Measurements from ENCODE around the gene BMS1.
"Not testable (repeated sequence)": the region's sequence is repeated elsewhere in the genome, so short reads cannot be mapped to it uniquely, and the experiment has no call there.

BMS1 gene

DNA sequence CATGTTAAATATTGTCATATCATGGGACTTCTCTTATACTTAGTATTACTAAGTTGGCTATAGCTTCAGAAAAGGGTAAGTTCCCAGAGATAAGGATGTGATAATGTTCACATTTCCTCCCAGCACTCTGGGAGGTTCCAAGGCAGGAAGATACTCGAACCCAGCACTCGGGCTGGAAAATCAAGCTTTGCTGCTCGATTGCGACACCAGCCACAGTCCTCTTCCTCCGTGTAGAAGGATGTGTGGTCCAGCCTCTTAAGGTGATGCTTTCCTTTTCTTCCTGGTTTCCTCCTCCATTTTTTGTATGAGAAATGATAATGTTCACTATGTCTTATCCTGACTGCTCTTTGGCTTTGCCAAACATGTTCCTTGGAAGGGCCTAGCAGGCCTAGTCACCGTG lies 3.2 kb downstream of the BMS1 start:
- DNase-seq (ENCODE audit: low spot score) = no peak

DNA sequence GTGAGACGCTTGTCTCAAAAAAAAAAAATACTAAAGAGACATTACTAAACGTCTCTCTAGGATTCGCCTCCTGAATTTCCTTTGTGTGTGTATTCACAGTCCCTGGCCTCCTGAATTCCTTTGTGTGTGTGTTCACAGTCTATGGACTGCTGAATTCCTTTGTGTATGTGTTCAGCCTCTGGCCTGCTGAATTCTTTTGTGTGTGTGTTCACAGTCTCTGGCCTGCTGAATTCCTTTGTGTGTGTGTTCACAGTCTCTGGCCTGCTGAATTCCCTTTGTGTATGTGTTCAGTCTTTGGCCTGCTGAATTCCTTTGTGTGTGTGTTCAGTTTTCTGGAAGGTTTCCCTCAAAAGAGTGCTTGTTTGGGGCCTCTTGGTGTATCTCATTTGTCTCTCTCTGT lies 8.2 kb downstream of the BMS1 start:
- no peak for DNase-seq (ENCODE audit: low spot score)

DNA sequence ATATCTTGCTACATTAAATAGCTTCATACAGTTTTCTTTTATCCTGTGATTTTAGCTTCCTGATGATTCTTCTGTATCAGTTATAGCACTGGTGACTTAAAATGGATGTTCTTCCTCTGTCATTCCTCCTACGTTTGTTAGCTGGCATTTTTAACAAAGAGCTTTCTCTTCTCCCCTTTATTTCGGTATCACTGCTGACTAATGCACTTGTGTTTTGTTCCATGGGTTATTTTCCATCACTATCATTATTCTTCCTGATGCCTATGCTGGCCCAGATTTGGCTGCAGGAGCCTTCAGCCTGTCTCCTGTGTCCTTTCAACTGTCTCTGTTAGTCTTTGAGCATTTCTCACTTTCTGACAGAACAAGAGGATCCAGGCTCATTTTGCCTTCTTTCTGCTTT lies 13.1 kb downstream of the BMS1 start:
- DNase-seq (ENCODE audit: low spot score) = no peak

DNA sequence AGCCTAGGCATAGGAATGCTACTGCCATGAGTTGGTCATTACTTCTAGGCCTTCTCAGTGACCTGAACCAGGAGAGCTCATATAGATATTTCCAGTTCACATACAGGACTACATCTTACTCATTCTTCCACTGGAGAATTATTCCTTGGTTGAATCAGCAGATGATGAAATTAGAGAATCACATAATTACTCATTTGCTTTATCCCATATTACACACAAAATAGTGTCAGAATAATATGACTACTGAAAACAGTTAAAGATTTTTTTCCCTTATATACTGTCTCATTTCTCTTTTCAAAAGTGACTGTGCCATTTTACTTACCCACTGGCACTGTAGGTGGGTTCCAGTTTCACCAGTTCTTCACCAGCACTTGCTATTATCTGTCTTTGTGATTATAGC lies 18.5 kb downstream of the BMS1 start:
- DNase-seq (ENCODE audit: low spot score) = no peak

DNA sequence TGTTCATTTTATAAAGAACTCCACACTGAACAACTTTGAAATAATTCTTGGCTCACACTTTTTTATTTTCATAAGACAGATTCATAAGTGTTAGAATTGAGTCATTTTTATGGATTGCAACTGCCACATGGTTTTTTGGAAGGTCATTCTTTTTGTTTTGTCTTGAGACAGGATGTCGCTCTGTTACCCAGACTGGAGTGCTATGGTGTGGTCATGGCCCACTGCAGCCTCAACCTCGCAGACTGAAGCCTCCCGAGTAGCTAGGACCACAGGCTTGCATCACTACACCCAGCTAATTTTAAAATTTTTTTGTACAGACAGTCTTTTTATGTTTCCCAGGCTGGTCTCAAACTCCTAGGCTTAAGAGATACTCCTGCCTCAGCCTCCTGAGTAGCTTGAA lies 20.3 kb downstream of the BMS1 start:
- DNase-seq (ENCODE audit: low spot score) = no peak

DNA sequence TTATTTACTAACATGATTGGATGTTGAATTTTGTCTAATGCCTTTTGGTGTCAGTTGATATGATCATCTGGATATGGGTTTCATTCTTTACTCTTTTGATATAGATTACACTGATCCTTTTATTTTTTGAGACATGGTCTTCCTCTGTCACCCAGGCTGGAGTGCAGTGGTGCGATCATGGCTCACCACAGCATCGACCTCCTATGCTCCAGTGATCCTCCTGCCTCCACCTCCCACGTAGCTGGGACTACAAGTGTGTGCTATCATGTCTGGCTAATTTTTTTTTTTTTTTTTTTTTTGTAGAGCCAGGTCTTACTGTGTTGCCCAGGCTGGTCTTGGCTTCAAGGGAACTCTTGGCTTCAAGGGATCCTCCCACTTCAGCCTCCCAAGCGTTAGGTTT lies 27.1 kb downstream of the BMS1 start:
- DNase-seq (ENCODE audit: low spot score) = no peak

DNA sequence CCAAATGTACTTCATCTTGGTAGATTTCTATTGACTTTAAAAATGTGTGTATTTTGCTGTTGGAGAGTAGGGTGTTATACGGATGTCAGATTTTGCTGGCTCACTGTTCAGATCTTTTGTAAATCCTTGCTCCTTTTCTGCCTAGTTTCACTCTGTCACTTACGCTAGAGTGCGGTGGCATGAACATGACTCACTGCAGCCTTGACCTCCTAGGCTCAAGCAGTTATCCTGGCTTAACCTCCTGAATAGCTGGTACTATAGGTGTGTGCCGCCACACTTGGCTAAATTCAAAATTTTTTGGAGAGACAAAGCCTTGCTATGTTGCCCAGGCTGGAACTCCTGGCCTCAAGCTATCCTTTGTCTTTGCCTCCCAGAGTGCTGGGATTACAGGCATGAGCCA lies 29.4 kb downstream of the BMS1 start:
- no peak for DNase-seq (ENCODE audit: low spot score)

DNA sequence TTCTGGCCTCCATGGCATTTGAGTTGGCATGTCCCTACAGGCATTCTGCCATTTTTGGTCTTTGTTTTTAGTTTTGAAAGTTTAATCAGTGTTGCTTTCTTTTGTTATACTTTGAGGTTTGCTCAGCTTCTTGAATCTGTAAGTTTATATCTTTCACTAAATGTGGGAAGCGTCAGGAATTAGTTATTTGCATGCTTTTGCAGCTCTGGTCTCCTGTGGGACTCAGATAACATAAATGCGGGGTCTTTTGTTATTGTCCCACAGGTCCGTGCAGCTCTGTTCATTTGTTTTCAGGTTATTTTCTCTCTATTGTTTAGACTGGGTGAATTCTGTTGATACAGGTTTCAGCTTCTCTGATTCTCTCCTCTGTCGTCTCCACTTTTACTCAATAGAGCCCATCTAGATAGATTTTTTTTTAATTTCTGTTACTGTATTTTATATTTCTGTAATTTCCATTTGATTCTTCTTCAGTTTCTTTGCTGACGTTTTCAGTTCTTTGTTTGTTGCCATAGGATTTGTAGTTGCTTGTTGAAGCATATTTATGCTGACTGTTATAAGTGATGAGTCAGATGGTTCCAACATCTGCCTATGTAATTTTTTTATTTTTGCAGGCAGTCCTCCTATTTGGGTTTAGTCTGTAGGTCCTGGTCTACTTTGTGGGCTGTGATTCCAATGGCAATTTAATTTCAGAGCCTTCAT lies 31.5 kb downstream of the BMS1 start:
- DNase-seq (ENCODE audit: low spot score) = not testable (repeated sequence)

DNA sequence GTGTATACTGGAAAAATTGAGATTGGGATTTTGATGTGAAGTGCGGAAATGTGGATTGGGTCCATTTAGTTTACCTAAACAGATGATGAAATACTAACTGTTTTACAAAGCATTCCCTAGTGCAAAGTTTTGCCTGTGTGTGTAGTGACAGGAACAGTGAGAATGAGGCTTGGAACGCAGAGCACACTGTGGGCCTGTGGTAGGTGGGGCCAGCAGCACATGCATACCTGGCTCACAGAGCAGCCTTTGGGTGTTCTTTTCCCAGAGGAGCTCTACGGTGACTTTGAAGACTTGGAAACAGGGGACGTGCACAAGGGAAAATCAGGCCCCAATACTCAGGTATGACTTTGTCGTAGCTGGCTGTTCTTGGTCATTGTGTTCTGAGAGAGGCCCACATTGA lies 33.7 kb downstream of the BMS1 start:
- DNase-seq (ENCODE audit: low spot score) = not testable (repeated sequence)

DNA sequence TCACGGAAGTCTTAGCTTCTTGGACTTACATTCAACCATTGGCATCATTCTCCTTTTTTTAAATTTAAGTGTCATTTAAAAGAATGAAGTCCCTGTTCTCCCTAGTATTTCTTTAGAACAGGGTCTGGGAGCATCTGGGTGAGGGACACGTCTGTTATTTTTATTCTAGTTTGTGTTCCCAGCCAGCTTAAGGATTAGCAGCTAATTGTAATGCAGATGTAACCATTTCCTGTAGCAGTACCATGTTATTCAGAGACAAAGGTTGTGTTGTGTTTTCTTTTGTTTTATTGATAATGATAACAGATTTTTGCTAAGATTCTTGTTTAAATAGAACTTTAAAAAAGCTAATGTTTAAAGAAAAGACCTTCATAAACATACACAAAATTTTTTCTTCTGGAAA lies 34.3 kb downstream of the BMS1 start:
- no peak for DNase-seq (ENCODE audit: low spot score)

DNA sequence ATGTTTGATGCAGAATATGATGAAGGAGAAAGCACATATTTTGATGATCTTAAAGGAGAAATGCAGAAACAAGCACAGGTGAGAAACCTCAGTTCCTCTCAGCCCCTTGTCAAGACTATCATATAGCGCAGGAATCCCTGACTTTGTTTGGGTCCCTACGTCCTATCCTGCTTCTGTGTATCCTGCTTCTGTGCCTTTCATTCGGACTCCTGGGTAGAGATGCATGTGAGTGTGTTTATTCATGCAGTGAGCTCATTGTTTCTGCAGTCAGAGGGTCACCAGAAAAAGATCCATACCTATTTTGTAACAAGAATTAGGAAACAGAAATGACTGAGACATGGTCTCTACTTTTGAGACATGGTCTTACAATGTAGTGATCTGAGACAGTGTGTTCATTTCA lies 34.8 kb downstream of the BMS1 start:
- not testable (repeated sequence) for DNase-seq (ENCODE audit: low spot score)

DNA sequence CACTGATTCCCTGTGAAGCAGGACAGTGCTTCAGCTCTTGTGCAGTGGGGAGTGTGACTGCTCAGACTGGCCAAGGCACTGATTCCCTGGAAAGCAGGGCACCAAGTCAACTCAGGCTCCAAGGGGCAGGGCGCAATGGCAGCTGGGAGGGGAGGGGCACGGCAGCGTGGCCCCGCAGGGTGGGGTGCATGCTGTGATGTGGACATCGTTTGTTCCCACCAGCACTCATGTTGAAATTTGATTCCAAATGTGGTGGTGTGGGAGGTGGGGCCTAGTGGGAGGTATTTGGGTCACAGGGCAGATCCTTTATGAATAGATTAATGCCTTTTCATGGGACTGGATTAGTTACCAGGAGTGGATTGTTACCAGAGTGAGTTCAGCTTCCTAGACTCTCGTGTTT lies 44.2 kb downstream of the BMS1 start:
- not testable (repeated sequence) for DNase-seq (ENCODE audit: low spot score)

DNA sequence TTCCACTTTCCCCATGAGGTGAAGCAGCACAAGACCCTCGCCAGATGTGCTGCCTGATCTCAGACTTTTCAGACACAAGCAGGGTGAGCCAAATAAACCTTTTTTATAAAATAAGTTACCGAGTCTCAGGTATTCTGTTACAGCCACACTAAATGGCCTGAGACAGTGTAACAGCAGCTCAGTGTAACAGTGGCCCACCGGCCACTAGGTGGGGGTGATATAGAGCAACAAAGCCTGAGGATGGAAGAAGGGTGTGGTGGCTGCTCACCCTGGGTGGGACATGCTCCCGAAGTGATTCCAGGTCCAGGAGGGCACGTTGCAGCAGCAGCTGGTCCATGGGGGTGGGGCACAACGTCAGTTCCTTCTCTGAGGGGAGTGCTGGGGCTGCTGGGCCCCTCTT lies 44.6 kb downstream of the BMS1 start:
- no peak for DNase-seq (ENCODE audit: low spot score)

DNA sequence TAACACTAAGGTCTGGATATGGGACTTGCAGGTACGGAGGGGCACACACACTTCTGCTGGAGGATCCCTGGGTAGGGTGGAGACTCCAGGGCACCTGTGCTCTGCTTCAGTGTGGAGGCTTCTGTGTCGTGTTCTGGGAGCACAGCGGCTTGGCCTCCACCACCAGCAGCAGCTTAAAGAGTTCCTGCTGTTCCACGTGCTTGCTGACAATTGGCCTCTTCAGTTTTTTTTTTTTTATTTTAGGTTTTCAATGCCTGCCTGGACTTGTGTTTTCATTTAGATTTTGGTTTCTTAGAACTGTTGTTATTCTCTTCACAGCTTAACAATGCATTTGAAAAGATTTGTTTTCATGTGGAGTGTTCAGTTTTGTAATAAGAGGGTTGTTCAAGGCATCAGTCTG lies 45.8 kb downstream of the BMS1 start:
- DNase-seq (ENCODE audit: low spot score) = not testable (repeated sequence)

DNA sequence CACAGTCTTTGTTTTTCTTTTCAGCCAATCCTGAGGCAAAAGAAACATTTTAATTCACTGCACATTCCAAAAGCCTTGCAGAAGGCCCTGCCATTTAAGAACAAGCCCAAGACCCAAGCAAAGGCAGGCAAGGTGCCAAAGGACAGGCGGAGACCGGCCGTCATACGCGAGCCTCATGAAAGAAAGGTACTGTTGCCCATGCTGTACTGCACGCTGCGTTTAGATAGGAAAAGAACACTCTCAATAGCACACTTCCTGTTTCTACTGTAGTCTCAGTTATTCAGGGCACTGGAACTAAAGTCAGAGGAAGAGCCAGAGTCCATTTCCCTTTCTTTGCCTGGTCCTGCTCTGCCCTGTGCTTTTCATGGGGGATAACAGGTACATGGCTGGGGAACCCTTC lies 47.6 kb downstream of the BMS1 start:
- no peak for DNase-seq (ENCODE audit: low spot score)

DNA sequence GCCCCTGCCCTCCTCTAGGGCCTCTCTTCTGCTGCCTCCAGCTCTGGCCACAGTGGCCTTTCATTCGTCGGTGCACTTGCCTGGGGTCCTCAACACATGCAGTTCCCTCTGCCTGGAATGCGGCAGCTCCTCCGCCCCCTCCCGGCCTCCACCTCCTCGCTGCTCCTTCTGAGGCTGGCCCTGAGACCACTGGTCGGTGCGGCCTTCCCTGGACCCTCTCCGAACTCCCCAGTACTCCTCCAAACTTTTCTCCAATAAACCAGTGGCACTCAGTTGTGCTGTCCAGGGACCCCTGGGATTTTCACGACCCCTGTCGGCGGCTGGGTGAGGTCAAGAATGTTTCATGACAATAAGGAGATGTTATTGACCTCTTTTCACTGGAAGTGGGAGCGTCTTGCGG lies 53.5 kb downstream of the BMS1 start:
- DNase-seq (ENCODE audit: low spot score) = no peak

DNA sequence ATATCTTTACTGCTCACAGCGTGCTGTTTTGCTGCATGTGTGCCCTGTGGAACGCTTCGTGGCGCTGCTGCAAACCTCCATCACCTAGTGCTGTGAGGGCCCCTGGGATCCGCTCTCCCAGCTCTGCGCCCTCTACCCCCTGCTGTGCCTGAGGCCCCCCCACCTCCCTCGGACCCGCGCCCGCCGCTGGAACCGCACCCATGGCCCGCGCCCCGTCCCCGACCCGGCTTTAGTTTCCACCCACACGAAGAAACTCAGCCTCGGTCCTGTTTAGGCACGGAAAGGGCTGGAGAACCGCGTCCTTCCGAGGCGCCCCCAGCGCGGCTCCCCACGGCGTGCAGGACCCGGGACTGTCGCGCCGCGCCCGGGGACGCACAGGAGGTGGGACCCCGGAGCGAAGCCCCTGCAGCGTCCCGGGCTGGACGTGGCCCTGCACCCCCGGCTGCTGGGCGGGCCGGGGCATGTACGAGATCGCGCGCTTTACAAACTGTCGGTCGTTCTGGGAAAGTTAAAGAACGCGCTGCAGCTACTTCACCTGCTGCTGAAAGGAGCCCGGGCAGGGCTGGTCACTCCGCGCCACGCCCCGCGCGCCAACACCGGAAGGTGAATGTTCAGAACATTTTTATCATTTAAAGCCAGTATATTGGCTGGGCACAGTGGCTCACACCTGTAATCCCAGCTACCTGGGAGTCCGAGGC lies 54.3 kb downstream of the BMS1 start:
- no peak for DNase-seq (ENCODE audit: low spot score)

DNA sequence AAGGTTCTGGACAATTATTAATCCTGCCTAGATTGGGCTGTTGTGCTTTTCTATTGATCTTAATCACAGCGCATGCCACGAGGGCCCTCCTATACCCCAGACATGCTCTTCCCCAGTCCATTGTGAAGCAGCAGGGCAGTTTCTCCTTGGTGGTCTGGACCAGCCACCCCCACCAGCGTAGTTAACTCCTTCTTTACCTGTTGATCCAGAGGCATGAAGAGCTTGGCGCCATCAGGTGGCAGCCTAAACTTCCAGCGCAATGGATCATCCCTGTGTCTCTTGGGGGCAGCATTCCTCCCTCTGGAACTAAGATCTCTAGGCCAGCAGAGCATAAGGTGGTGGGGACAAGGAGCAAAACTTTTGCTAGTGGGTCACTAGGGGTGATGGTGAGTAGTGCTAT lies 62.2 kb downstream of the BMS1 start:
- not testable (repeated sequence) for DNase-seq (ENCODE audit: low spot score)

DNA sequence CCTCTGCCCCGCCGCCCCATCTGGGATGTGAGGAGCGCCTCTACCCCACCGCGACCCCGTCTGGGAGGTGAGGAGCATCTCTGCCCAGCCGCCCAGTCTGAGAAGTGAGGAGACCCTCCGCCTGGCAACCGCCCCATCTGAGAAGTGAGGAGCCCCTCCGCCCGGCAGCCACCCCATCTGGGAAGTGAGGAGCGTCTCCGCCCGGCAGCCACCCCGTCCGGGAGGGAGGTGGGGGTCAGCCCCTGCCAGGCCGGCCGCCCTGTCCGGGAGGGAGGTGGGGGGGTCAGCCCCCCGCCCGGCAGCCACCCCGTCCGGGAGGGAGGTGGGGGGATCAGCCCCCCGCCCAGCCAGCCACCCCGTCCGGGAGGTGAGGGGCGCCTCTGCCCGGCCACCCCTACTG lies 64.7 kb downstream of the BMS1 start:
- not testable (repeated sequence) for DNase-seq (ENCODE audit: low spot score)

DNA sequence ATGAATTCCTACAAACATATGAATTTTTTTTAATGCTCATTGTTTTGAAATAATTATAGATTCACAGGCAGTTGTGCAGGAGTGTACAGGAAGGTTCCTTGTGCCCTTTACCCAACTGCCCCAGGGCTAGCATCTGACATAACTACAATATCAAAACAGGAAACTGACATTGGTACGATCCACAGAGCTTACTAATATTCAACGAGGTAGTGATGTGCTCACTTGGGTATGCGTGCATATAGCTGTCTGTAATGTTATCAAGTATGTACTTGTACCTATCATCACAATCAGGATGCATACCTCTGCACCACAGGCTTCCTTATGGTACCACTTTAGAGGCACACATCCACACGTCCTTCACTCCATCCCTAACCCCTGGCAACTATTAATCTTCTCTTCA lies 68.3 kb downstream of the BMS1 start:
- DNase-seq (ENCODE audit: low spot score) = no peak

DNA sequence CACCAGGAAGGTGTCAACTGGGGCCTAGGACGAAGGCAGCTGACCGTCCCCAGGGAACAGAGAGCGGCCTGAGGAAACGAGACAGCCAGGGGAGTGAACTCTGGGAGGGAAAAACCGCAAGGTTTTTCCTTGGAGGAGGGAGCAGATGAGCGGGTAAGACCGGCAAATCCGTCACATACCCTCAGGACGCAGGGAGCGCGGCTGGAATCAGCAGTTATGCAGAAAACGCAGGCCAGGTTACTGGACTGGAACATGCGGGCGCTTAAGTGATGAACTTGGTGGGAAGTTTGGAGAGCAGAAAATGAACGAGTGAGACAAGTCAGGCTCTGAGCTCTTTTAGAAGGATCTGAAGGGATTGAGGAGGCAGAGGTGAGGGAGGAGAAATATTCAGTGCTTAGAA lies 76.7 kb downstream of the BMS1 start:
- DNase-seq (ENCODE audit: low spot score) = no peak

DNA sequence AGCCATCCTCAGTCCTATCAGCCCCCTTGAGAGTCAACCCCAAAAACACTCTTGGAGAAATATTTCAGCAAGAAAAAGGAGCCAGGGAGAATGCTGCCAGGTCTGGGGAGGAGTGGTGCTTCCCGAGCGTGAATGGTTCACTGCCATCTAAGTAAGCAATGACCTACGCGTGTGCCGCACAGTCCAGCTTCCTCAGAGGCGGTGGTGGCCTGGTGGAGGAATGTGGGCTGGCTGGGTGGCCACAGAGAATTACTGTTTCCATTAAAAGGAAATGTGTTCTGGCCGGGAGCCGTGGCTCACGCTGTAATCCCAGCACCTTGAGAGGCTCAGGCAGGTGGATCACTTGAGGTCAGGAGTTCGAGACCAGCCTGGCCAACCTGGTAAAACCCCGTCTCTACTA lies 77.4 kb downstream of the BMS1 start:
- DNase-seq (ENCODE audit: low spot score) = not testable (repeated sequence)

DNA sequence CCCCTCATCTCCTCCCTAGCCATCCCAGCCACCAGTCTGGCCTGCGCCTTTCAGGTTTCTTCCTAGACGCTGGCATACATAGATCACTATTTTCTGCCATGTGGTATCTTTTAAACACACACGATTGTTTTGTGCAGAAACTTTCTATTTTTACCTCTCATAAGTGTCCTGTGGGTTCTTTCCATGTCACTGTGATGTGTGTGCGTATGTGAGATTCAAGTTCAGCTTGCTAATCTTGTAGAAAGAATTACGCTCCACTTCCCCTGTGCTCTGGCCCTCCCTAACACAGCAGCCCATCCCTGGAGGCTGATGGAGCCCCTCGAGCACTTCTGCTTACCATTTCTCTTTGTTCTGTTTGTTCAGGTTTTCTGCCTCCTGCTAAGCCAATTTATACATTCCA lies 80.2 kb downstream of the BMS1 start:
- not testable (repeated sequence) for DNase-seq (ENCODE audit: low spot score)

DNA sequence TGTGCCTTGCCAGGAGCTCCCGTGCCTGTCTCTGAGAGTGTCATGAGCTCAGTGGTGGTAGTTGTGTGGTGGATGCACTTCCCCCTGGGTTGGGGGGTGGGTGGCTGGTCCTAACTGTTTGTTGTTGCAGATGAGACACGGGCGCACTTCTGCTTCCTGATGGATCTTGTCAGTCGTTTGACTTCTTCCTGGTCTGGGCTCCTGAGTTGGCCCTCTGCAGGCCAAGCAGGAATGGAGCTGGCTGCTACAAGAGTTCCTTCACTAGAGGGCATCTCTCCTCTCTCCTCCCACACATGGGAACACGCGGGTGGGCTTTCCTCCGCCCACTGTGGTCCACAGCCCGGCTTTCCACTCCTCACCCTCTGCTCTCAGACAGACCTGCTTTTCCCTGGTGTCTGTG lies 82.0 kb downstream of the BMS1 start:
- DNase-seq (ENCODE audit: low spot score) = peak; percentile 7

Measured in cerebellar cortex (tissue), 1 donor.